Measurements from ENCODE around the gene OTUD4. TPM values are rescaled to one million over a fixed set of nuclear protein-coding genes. Genes with fewer than 3 reads are reported as not detected.

OTUD4 gene
- total RNA-seq, 1 donor: 33.2 TPM

- TF ChIP-seq CTCF (IDR thresholded peaks at IDR 0.05; ENCODE audit: insufficient read depth, low read depth, low read length): no peak
- DNase-seq (ENCODE audit: low read depth): no peak
- H3K4me3 ChIP-seq (ENCODE audit: low read depth, low read length): no peak overlapping the region
Measured at GRCh38 chr4:145189981-145190380, 9.6 kb upstream of the OTUD4 start.

- no peak overlapping the region for H3K4me3 ChIP-seq (ENCODE audit: low read depth, low read length)
- TF ChIP-seq CTCF (IDR thresholded peaks at IDR 0.05; ENCODE audit: insufficient read depth, low read depth, low read length): no peak
Measured at GRCh38 chr4:145186729-145187128, 6.3 kb upstream of the OTUD4 start.

DNA sequence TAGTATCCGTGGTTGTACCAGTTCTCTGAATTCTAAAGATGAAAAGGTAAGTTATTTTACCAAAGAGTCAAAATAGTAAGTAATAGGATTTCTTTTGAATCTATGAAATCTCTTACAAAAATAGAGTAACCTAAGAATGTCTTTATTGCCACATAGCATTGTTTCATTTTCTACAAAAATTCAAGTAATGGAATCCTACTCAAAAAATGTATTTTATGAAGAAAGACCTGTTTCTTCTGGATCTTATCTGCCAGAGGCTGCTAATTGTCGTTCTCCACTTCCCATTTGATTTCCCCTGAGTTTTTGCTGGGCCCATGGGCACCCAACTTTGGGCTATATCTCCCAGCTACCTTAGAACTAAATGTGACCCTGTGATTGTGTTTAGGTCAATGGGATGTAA is 3.2 kb upstream of the OTUD4 start:
- no peak for DNase-seq (ENCODE audit: low read depth)
- TF ChIP-seq CTCF (IDR thresholded peaks at IDR 0.05; ENCODE audit: insufficient read depth, low read depth, low read length): no peak
- no peak overlapping the region for H3K4me3 ChIP-seq (ENCODE audit: low read depth, low read length)

More at GRCh38 chr4:145186729-145187128, 6.3 kb upstream of the OTUD4 start:
- no peak for DNase-seq (ENCODE audit: low read depth)

- DNase-seq (ENCODE audit: low read depth): no peak
- no peak for TF ChIP-seq CTCF (IDR thresholded peaks at IDR 0.05; ENCODE audit: insufficient read depth, low read depth, low read length)
- no peak overlapping the region for H3K4me3 ChIP-seq (ENCODE audit: low read depth, low read length)
Measured at GRCh38 chr4:145183023-145183422, 2.6 kb upstream of the OTUD4 start.

DNA sequence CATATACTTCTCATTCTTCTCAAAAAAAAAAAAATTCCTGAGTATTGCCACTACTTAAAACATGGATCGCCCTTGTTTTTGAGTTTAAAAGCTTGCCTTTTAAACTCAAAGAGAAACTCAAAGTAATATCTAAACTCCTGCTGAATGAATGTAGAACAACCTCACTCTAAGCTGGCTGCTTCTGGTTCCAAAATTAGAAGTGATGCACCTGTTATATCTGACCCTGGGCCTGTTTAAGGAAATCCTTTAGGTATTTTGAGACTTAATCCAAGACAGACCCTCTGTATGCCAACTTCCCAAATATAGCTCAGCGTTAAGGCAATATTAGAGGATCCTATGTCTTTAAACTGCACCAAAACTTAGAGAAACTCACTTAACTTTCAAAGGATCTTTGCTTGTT is 1.8 kb upstream of the OTUD4 start:
- no peak for TF ChIP-seq CTCF (IDR thresholded peaks at IDR 0.05; ENCODE audit: insufficient read depth, low read depth, low read length)
- no peak for DNase-seq (ENCODE audit: low read depth)
- H3K4me3 ChIP-seq (ENCODE audit: low read depth, low read length): no peak overlapping the region

DNA sequence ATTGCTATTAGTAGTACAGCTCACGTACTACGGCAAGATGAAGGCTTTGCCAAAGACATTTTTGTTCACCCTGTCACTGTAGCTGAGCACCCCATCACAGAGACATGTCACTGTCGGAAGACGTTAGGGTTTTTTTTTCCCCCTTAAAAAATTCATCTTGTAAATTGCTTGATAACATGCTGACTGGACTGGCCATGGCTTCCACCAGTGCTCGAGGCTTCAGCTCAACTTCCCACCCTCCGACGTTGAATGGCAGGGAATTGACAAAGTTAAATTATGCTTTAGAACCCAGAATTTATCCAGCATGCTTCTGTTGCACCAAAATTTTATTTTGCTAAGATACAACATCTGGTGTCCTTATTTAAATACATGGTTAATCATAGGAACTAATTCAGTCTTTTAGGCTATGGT is 707 bp upstream of the OTUD4 start:
- H3K4me3 ChIP-seq (ENCODE audit: low read depth, low read length): peak overlapping the region; percentile 69
- TF ChIP-seq CTCF (IDR thresholded peaks at IDR 0.05; ENCODE audit: insufficient read depth, low read depth, low read length): no peak
- DNase-seq (ENCODE audit: low read depth): no peak

DNA sequence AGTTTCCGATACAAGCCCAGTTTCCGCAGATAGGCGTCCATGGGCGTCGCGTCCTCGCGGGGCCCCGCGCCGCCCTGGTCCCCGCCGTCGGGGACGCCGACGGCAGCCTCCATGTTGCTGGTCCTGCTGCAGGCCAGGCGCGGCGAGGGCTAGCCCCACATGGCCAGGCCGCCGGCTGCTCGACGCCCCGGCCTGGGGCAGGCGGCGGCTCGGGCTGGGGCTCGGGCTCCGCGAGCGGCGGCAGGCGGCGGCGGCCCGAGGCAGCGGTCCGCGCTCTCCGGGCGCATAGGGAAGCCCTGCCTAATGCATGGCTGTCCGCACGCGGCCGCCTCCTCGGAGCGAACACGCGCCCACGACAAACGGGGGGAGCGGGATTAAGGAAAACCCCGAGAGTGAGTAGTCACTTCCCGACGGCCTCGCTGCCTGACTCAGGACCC is 510 bp downstream of the OTUD4 start:
- H3K4me3 ChIP-seq (ENCODE audit: low read depth, low read length): peak overlapping the region; percentile 69
- peak; percentile 36 for DNase-seq (ENCODE audit: low read depth)
